Activated CD4-positive, CD25-positive, alpha-beta regulatory T cell treated with anti-CD3 and anti-CD28 coated beads, Interleukin-2, amount 50 U/mL, for 72 hours (primary cell): ENCODE measurements around the gene HAND1.

Source experiments
- DNase-seq: peaks from one replicate; pipeline ENCODE4 v3.0.0; 2021

HAND1 gene

GRCh38 chr5:154449786-154450185 is 28.2 kb downstream of the HAND1 start:
- no peak for DNase-seq

GRCh38 chr5:154447089-154447725 is 30.8 kb downstream of the HAND1 start:
- no peak for DNase-seq

- DNase-seq: peak; percentile 47
Observed at GRCh38 chr5:154446195-154447088, 31.6 kb downstream of the HAND1 start.

GRCh38 chr5:154445422-154446194 is 32.4 kb downstream of the HAND1 start, which contains the start of gene SAP30L:
SAP30L (plus strand) TSS chr5:154445997; CDS start chr5:154446605, 608 bp downstream.
- peak; percentile 96 for DNase-seq

- peak; percentile 39 for DNase-seq
Observed at GRCh38 chr5:154444556-154445421, 33.2 kb downstream of the HAND1 start.

GRCh38 chr5:154442801-154443200 is 35.2 kb downstream of the HAND1 start:
- DNase-seq: no peak

- no peak for DNase-seq
Observed at GRCh38 chr5:154440540-154440939, 37.5 kb downstream of the HAND1 start.

GRCh38 chr5:154437281-154437965 is 40.6 kb downstream of the HAND1 start:
- no peak for DNase-seq

- no peak for DNase-seq
Observed at GRCh38 chr5:154435226-154435625, 42.8 kb downstream of the HAND1 start.

GRCh38 chr5:154430961-154431630 is 46.9 kb downstream of the HAND1 start:
- no peak for DNase-seq

- DNase-seq: no peak
Observed at GRCh38 chr5:154430466-154430865, 47.6 kb downstream of the HAND1 start.

- no peak for DNase-seq
Observed at GRCh38 chr5:154429341-154429740, 48.7 kb downstream of the HAND1 start.

GRCh38 chr5:154428208-154428607 is 49.8 kb downstream of the HAND1 start:
- no peak for DNase-seq
